Measurements from ENCODE around the gene DMP1.

GRCh38 chr4:87677731-87678130 lies 27.7 kb downstream of the DMP1 start:
- TF ChIP-seq, protein P1, sequence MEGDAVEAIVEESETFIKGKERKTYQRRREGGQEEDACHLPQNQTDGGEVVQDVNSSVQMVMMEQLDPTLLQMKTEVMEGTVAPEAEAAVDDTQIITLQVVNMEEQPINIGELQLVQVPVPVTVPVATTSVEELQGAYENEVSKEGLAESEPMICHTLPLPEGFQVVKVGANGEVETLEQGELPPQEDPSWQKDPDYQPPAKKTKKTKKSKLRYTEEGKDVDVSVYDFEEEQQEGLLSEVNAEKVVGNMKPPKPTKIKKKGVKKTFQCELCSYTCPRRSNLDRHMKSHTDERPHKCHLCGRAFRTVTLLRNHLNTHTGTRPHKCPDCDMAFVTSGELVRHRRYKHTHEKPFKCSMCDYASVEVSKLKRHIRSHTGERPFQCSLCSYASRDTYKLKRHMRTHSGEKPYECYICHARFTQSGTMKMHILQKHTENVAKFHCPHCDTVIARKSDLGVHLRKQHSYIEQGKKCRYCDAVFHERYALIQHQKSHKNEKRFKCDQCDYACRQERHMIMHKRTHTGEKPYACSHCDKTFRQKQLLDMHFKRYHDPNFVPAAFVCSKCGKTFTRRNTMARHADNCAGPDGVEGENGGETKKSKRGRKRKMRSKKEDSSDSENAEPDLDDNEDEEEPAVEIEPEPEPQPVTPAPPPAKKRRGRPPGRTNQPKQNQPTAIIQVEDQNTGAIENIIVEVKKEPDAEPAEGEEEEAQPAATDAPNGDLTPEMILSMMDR (IDR thresholded peaks at IDR 0.05 in 4 of 5, conservative IDR thresholded peaks at IDR 0.05 in 1 of 5) = no peak
- TF ChIP-seq POLR2A (IDR thresholded peaks at IDR 0.05) = no peak
